ENCODE results near the gene PDCL3.

The PDCL3 gene

DNA sequence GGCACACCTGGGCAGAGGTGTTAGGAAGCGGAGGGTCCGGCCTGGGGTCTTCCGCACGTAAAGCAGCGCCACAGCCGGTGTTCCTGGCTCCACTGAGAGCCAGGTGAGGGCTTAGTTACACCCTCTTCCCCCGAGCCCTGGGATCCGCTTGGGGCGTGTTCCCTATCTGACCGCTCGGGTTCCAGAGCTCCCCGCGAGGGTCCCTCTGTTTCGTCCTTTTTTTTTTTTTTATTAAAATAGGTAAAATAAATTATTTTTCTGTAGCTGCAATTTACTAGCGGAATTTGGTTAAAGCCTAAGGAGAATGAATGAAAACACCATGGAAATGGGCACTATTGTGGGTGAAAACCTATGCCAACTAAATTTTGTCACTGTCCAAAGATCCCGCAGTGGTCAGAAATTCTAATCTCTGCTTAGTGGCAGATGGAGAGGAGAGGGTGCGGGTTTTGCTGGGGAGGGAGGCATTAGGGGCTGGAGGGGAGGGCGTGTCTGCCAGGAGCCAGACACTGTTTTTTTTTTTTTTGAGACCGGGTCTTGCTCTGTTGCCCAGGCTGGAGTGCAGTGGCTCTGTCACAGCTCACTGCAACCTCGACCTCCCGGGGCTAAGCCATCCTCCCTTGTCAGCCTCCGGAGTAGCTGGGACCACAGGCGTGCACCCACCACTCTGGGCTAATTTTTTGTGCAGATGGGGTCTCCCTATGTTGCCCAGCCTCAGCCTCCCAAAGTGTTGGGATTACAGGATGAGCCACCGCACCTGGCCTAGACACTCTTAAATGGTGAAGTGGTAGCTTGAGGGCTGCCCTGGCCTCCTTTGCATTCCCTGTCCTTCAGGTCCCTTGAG is 834 bp downstream of the PDCL3 start:
- POLR2A ChIA-PET, result interaction anchor here (0.6 to 1.2 kb wide), 3 partner anchors 7 to 438 kb away, joined by 3 to 5 read pairs (median 3); partner anchors contain the start of gene RPL31
- DNase-seq (ENCODE audit: extremely low spot score), result peak; percentile 17
- TF ChIP-seq, protein P1, sequence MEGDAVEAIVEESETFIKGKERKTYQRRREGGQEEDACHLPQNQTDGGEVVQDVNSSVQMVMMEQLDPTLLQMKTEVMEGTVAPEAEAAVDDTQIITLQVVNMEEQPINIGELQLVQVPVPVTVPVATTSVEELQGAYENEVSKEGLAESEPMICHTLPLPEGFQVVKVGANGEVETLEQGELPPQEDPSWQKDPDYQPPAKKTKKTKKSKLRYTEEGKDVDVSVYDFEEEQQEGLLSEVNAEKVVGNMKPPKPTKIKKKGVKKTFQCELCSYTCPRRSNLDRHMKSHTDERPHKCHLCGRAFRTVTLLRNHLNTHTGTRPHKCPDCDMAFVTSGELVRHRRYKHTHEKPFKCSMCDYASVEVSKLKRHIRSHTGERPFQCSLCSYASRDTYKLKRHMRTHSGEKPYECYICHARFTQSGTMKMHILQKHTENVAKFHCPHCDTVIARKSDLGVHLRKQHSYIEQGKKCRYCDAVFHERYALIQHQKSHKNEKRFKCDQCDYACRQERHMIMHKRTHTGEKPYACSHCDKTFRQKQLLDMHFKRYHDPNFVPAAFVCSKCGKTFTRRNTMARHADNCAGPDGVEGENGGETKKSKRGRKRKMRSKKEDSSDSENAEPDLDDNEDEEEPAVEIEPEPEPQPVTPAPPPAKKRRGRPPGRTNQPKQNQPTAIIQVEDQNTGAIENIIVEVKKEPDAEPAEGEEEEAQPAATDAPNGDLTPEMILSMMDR (IDR thresholded peaks at IDR 0.05; ENCODE audit: control extremely low read depth, extremely low read depth, low read depth, missing control alignments), result no peak
- CTCF ChIA-PET, result interaction anchor here (1.3 to 2.1 kb wide), 4 partner anchors 17 to 301 kb away, joined by 3 to 10 read pairs (median 6); no protein-coding TSS in a partner anchor

DNA sequence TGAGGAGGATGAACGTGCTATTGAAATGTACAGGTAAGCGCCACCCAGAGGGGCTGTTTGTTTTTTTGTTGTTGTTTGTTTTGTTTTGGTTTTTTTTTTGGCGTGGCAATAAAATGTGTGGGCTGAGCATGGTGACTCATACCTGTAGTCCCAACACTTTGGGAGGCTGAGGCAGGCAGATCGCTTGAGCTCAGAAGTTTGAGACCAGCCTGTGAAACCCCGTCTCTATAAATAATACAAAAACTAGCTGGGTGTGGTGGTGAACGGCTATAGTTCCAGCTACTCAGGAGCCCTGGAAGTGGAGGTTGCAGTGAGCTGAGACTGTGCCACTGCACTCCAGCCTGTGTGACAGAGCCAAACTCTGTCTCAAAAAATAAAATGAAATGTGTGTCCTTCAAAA is 6.2 kb downstream of the PDCL3 start:
- DNase-seq (ENCODE audit: extremely low spot score), result no peak
- CTCF ChIA-PET, result interaction anchor here (1.1 to 2.3 kb wide), 2 partner anchors 12 to 14 kb away, joined by 4 to 6 read pairs; no protein-coding TSS in a partner anchor
- POLR2A ChIA-PET, result interaction anchor here (0.6 kb wide), 1 partner anchor 443 kb away, joined by 3 read pairs; no protein-coding TSS in a partner anchor
- TF ChIP-seq, protein P1 (IDR thresholded peaks at IDR 0.05; ENCODE audit: control extremely low read depth, extremely low read depth, low read depth, missing control alignments), result no peak

DNA sequence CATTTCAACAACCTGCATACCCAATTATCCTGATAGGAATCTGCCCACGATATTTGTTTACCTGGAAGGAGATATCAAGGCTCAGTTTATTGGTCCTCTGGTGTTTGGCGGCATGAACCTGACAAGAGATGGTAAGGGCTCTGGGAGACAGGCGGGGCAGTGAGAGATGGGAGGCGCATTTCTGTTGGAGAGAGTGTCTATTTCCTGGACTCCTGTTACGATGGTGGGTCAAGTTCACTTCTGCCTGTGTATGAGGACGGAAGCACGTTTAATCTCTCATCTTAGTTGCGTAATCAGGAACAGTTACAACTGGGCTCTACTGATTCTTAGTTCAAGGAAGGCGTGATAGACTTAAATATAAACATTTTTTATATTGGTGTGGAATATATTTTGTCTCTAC is 8.9 kb downstream of the PDCL3 start:
- ChIA-PET POLR2A (no interaction called here), CTCF (interaction anchor here (0.9 kb wide), 1 partner anchor 9 kb away, joined by 3 read pairs; the partner anchor contains the start of gene PDCL3)
- TF ChIP-seq, protein P1 (IDR thresholded peaks at IDR 0.05; ENCODE audit: control extremely low read depth, extremely low read depth, low read depth, missing control alignments), result no peak
- no peak for DNase-seq (ENCODE audit: extremely low spot score)

DNA sequence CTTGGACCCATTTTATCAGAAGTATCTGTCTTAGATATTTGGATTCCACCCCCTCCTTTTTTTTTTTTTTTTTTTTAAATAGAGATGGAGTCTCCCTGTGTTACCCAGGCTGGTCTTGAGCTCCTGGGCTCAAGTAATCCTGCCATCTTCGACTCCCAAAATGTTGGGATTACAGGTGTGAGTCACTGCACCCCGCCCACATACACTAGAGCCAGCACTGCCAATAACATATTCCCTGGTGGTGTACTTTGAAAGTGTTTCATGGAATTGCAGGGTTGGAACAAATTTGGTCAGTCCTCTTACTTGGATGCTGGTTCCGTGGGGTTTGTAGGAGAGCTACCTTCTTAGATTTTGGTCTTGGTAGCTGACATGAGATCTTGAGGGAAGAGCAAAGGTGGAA is 15.0 kb downstream of the PDCL3 start:
- ChIA-PET POLR2A (no interaction called here), CTCF (interaction anchor here (1.0 to 1.4 kb wide), 3 partner anchors 10 to 15 kb away, joined by 3 read pairs; no protein-coding TSS in a partner anchor)
- TF ChIP-seq, protein P1 (IDR thresholded peaks at IDR 0.05; ENCODE audit: control extremely low read depth, extremely low read depth, low read depth, missing control alignments), result no peak
- no peak for DNase-seq (ENCODE audit: extremely low spot score)

DNA sequence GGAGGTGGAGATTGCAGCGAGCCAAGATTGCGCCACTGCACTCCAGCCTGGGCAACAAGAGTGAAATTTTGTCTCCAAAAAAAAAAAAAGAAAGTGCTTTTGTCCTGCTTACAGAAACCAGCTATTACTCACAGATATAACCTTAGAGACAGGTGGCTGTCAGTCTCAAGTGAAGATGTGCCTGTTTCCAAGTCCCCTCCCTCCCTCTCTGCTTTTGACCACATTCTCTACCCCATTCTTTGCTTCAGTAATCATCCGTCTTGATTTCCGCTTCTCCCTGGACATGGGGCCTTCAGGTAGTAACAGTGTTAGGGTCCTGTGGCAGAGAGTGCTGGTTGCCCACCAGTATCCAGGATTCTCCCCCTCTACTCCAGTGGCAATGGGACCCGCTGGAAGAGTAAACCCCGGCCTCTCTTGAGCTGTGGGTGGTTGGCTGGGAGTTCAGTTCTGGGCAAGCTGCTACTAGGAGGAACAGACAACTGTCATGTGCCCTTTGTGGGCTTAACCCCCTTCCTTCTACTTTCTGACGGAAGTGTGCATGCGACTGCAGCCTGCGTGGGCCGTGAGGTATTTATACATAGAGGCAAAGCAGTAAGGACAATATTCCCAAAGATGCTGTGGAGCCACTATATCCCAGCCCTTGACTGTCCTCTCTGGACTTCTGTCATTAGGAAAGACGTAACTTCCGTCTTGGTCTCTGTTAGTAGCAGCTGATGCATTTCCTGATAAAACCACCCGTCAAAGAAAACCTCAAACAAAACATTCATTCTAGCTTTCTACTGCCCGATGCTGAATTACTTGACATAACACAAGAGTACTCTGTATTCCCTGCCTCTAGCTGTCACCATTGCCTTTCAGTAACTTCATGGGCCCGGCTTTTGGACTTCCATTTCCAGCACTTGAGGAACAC is 17.8 kb downstream of the PDCL3 start:
- DNase-seq (ENCODE audit: extremely low spot score), result peak; percentile 64
- ChIA-PET CTCF (interaction anchor here (0.9 to 2.3 kb wide), 8 partner anchors 12 to 625 kb away, joined by 3 to 12 read pairs (median 4); partner anchors contain the start of gene PDCL3), POLR2A (interaction anchor here (0.6 kb wide), 1 partner anchor 429 kb away, joined by 7 read pairs; no protein-coding TSS in a partner anchor)
- TF ChIP-seq, protein P1 (IDR thresholded peaks at IDR 0.05; ENCODE audit: control extremely low read depth, extremely low read depth, low read depth, missing control alignments), result no peak

DNA sequence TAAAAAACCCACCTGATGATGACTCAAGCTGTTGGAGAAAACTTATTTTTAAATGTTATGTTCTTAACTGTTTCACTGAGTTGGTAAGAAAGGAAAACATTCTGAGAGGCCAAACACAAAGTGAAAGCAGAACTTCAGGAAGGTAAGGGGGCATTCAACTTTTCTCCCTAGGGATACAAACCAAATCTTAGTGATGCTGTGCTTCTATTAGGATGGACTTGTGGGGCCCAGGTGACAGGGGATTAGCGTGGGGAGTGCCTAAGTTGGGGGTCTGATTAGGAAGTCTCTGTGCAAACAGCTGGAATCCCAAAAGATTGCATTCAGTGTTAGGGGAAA is 18.5 kb downstream of the PDCL3 start:
- CTCF ChIA-PET, result interaction anchor here (0.9 to 2.3 kb wide), 9 partner anchors 13 to 624 kb away, joined by 3 to 12 read pairs (median 4); partner anchors contain the start of gene PDCL3
- POLR2A ChIA-PET, result interaction anchor here (0.6 kb wide), 1 partner anchor 428 kb away, joined by 7 read pairs; no protein-coding TSS in a partner anchor
- TF ChIP-seq, protein P1 (IDR thresholded peaks at IDR 0.05; ENCODE audit: control extremely low read depth, extremely low read depth, low read depth, missing control alignments), result no peak
- no peak for DNase-seq (ENCODE audit: extremely low spot score)
